Kidney (tissue), 14 donors: ENCODE results near the gene SEMA5B. TPM values are rescaled to one million over a fixed set of nuclear protein-coding genes. Genes with fewer than 3 reads are reported as not detected.

ENCODE experiments used
- DNase-seq, 5 donors: peaks; one replicate each; pipeline ENCODE4 v3.0.0-alpha.2; 2013 to 2020
- FAIRE-seq: peaks from 2 replicates; lab custom pipeline; 2012; peaks lifted over from hg19 to GRCh38; lab: Jason Lieb, UNC
- H3K27ac ChIP-seq, 2 donors: one replicate each; pipeline ENCODE4 v1.7.0; 2013; ENCODE audit warnings: low read depth in 2 of 2, low read length in 2 of 2, inconsistent platforms in 1 of 2
- H3K27me3 ChIP-seq: one replicate; pipeline ENCODE4 v1.7.1; 2013; ENCODE audit warnings: low read length, inconsistent platforms; ENCODE audit not compliant: control insufficient read depth, insufficient read depth
- H3K36me3 ChIP-seq, 3 donors: one replicate each; pipeline versions ENCODE4 v1.7.0 to v1.7.1; 2013; ENCODE audit warnings: low read length in 3 of 3, control low read depth in 1 of 3, inconsistent platforms in 1 of 3; ENCODE audit not compliant: insufficient read depth in 3 of 3, control insufficient read depth in 2 of 3
- H3K4me1 ChIP-seq, 3 donors: one replicate each; pipeline versions ENCODE4 v1.7.0 to v1.7.1; 2013; ENCODE audit warnings: low read length in 3 of 3, inconsistent platforms in 1 of 3, low read depth in 1 of 3; ENCODE audit not compliant: control insufficient read depth in 2 of 3, insufficient read depth in 2 of 3
- H3K4me3 ChIP-seq, 3 donors: one replicate each; pipeline versions ENCODE4 v1.7.0 to v1.8.1; 2013; ENCODE audit warnings: low read length in 3 of 3, control low read depth in 1 of 3, inconsistent platforms in 1 of 3
- H3K9ac ChIP-seq, 3 donors: one replicate each; pipeline versions ENCODE4 v1.7.0 to v1.7.1; 2013; ENCODE audit warnings: low read length in 3 of 3, control low read depth in 1 of 3, inconsistent platforms in 1 of 3
- H3K9me3 ChIP-seq, 3 donors: one replicate each; pipeline versions ENCODE4 v1.7.0 to v1.7.1; 2013; ENCODE audit warnings: low read length in 3 of 3, control low read depth in 1 of 3, inconsistent platforms in 1 of 3; ENCODE audit not compliant: control insufficient read depth in 2 of 3, insufficient read depth in 1 of 3
- CTCF ChIP-seq: IDR thresholded peaks from 3 replicates; pipeline ENCODE4 v1.5.1; 2012; ENCODE audit warnings: mild to moderate bottlenecking, moderate library complexity, borderline replicate concordance; ENCODE audit not compliant: insufficient read depth; ENCODE audit errors: extremely low read depth
- intact Hi-C: fragments of 100-400 bp; cut with DNase I; formaldehyde crosslinking; loops from one replicate; pipeline ENCODE4 v1.11.1; 2022
- polyA plus RNA-seq: library from polyadenylated mRNA; stranded (reverse); fragments of 350-450 nt; fragmentation: Illumina TruSeq; extraction: RNeasy Lipid Tissue Mini Kit (QIAGEN cat#74804); gene quantifications from one replicate; pipeline ENCODE4 v1.2.3, GENCODE V29; 2014; ENCODE audit warnings: low read depth, low replicate concordance; ENCODE audit not compliant: insufficient read depth
- total RNA-seq: library from RNA; stranded (reverse); fragmentation: NEBNext Ultra II Directional; extraction: Animal tissue kit (Norgen Biotek cat#: 25700); gene quantifications from one replicate; pipeline ENCODE4 v1.2.1, GENCODE V29; 2021
- donor health status: control.
- donor health status: control.
- donor health status: control.
- donor health status: control.
- donor health status: control.
- donor health status: DM: yes; HTN: yes; CAD: no.
- donor health status: Normal renal cell carcinoma (clear cell type).

The SEMA5B gene
- total and polyA plus RNA-seq, 2 donors from 2014 or later = 6.6 to 8.4 TPM

GRCh38 chr3:122864498-122864897 is 163.1 kb downstream of the SEMA5B start:
- Histone ChIP-seq H3K4me3 (no peak overlapping the region), H3K27me3 (no peaks in the 10 kb centered on the region), H3K9ac (no peak overlapping the region), H3K9me3 (no peaks in the 10 kb centered on the region), H3K27ac (no peak overlapping the region), H3K4me1 (no peaks in the 10 kb centered on the region), H3K36me3 (peaks cover 0 to 7% (median 0%) of the 10 kb centered on the region in 3 donors)
- TF ChIP-seq CTCF = no peak
- intact Hi-C loops = no loop called here
- DNase-seq (no peak), FAIRE-seq (no peak)

DNA sequence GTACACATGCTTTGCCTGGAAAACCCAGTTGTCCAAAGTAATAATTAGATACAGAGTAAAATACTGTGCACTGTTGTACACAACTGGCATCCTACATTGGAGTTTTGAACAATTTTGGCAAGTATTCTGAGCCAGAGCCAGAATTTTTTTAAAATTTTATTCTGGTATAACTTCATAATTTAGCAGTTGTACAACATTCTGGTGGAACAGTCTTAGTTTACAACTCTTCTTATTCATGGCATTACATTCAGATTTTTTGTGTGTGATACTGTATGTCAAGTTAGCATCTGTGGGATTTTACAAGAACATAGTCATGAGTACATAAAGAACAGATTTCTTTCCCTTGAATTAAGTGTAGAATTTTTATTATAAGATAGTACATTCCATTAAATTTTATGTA is 165.2 kb downstream of the SEMA5B start:
- H3K36me3 ChIP-seq = peaks cover 0 to 7% (median 0%) of the 10 kb centered on the region in 3 donors
- H3K9me3 ChIP-seq = no peaks in the 10 kb centered on the region
- no peak overlapping the region for H3K4me3 ChIP-seq
- H3K27me3 ChIP-seq = no peaks in the 10 kb centered on the region
- FAIRE-seq (no peak), DNase-seq (no peak)
- H3K27ac ChIP-seq = no peak overlapping the region
- no peak for TF ChIP-seq CTCF
- no peaks in the 10 kb centered on the region for H3K4me1 ChIP-seq
- intact Hi-C loops = no loop called here
- H3K9ac ChIP-seq = no peak overlapping the region

Other genes with a start within 250 kb of the SEMA5B start
- gene HSPBAP1, start 233.9 kb downstream of the SEMA5B start, total RNA-seq = 12.5 TPM
- 8.3 TPM for gene HSPBAP1, start 233.9 kb downstream of the SEMA5B start, polyA plus RNA-seq
- gene SLC49A4, start 232.7 kb downstream of the SEMA5B start, total RNA-seq = 21.7 TPM
- 10.4 TPM for gene SLC49A4, start 232.7 kb downstream of the SEMA5B start, polyA plus RNA-seq
- 27.9 TPM for gene PDIA5, start 39.3 kb upstream of the SEMA5B start, total RNA-seq
- gene PDIA5, start 39.3 kb upstream of the SEMA5B start, polyA plus RNA-seq = 19.9 TPM
- gene SEC22A, start 174.2 kb upstream of the SEMA5B start, total RNA-seq = 14.8 TPM
- gene SEC22A, start 174.2 kb upstream of the SEMA5B start, polyA plus RNA-seq = 18.6 TPM